ENCODE results near the gene C3orf62. TPM values are rescaled to one million over a fixed set of nuclear protein-coding genes. Genes with fewer than 3 reads are reported as not detected.

The C3orf62 gene
- polyA plus RNA-seq, 1 donor (not counting 4 experiments of a cell fraction or from before 2014, with no cell fraction given), result 5.2 TPM

DNA sequence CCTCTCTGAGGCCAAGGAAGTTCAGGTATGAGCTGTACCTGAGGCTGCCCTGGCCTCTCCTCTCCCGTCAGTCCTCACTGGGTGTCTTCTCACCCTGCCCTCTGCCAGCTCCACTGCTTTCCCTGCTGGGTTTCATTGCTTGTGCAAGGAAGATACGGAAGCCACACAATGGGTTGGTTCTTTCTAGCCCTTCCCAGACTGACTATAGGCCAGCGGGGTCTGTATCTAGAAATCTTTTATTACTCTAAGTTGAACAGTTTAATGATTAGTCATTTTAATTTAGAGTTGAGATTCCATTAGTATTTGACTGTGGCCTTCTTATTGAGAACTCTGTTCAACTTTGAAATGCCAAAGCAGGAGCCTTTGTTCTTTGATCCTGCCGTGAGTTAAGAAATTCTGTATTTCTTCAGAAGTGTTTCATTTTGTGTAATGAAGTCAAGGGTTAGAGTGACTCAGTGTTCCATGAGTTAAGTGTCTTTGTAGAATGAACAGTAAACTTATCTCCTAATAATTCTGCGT, 16.2 kb downstream of the C3orf62 start:
- Histone ChIP-seq H3K27ac (ENCODE audit: control insufficient read depth, insufficient read depth, low read length) (no peak overlapping the region), H3K9me3 (ENCODE audit: control insufficient read depth, low read depth, low read length) (no peaks in the 10 kb centered on the region), H3K36me3 (ENCODE audit: control insufficient read depth in 2 of 2, extremely low read depth in 1 of 2, insufficient read depth in 2 of 2, low read length in 2 of 2) (no peaks in the 10 kb centered on the region), H3K9ac (ENCODE audit: control insufficient read depth, extremely low read depth, insufficient read depth, low read length) (no peak overlapping the region), H3K4me1 (ENCODE audit: control insufficient read depth, extremely low read depth, insufficient read depth, low read length) (no peaks in the 10 kb centered on the region), H3K79me2 (ENCODE audit: control insufficient read depth, insufficient read depth, low read length) (no peaks in the 10 kb centered on the region), H4K20me1 (ENCODE audit: control insufficient read depth, extremely low read depth, insufficient read depth, low read length) (no peaks in the 10 kb centered on the region), H3K4me2 (ENCODE audit: control insufficient read depth, extremely low read depth, insufficient read depth, low read depth, low read length) (no peak overlapping the region), H3K27me3 (ENCODE audit: control insufficient read depth, extremely low read depth, insufficient read depth, low read length) (no peaks in the 10 kb centered on the region), H2AFZ (ENCODE audit: control insufficient read depth, low read length) (no peak overlapping the region), H3K9me1 (ENCODE audit: control insufficient read depth, extremely low read depth, insufficient read depth, low read length) (no peaks in the 10 kb centered on the region), H3K4me3 (ENCODE audit: control insufficient read depth in 2 of 3, extremely low read depth in 1 of 3, insufficient read depth in 2 of 3, low read depth in 1 of 3, low read length in 3 of 3) (no peak overlapping the region)
- DNase-seq (ENCODE audit: low read depth, low spot score) (no peak), FAIRE-seq (no peak)
- dilution Hi-C loops (cut with MboI; ENCODE audit: extremely low pct_ligation_motif_present, low sequenced_read_pairs), result no loop called here
- TF ChIP-seq, protein P1, sequence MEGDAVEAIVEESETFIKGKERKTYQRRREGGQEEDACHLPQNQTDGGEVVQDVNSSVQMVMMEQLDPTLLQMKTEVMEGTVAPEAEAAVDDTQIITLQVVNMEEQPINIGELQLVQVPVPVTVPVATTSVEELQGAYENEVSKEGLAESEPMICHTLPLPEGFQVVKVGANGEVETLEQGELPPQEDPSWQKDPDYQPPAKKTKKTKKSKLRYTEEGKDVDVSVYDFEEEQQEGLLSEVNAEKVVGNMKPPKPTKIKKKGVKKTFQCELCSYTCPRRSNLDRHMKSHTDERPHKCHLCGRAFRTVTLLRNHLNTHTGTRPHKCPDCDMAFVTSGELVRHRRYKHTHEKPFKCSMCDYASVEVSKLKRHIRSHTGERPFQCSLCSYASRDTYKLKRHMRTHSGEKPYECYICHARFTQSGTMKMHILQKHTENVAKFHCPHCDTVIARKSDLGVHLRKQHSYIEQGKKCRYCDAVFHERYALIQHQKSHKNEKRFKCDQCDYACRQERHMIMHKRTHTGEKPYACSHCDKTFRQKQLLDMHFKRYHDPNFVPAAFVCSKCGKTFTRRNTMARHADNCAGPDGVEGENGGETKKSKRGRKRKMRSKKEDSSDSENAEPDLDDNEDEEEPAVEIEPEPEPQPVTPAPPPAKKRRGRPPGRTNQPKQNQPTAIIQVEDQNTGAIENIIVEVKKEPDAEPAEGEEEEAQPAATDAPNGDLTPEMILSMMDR (optimal IDR thresholded peaks at IDR 0.05 in 1 of 3, IDR thresholded peaks at IDR 0.05 in 1 of 3, conservative IDR thresholded peaks at IDR 0.05 in 1 of 3; ENCODE audit: extremely low read depth in 1 of 3, insufficient read depth in 2 of 3, low read length in 3 of 3), result no peak
- TF ChIP-seq EZH2 (IDR thresholded peaks at IDR 0.05; ENCODE audit: low read length), result no peak

DNA sequence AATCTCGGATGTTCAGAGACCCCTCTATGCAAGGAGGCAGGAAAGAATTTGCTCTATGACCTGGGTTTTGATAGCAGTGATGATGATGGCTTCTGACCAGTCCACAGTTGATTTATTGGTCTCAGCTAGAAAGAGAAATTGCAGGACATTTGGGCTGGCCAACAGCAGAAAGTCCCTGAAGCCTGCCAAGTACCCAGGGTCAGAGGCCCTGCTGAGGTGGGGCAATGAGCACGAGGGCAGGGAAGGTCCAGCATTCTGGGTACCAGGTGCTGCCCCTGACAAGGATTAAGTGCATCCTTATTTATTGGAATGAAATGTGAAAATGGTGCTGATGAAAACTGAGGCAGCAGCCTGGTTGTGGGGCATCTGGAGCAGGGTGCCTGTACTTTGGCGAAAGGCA, 19.8 kb downstream of the C3orf62 start:
- H3K36me3 ChIP-seq (ENCODE audit: control insufficient read depth in 2 of 2, extremely low read depth in 1 of 2, insufficient read depth in 2 of 2, low read length in 2 of 2), result no peaks in the 10 kb centered on the region
- H3K27ac ChIP-seq (ENCODE audit: control insufficient read depth, insufficient read depth, low read length), result no peak overlapping the region
- no peaks in the 10 kb centered on the region for H3K27me3 ChIP-seq (ENCODE audit: control insufficient read depth, extremely low read depth, insufficient read depth, low read length)
- no peaks in the 10 kb centered on the region for H3K4me1 ChIP-seq (ENCODE audit: control insufficient read depth, extremely low read depth, insufficient read depth, low read length)
- H4K20me1 ChIP-seq (ENCODE audit: control insufficient read depth, extremely low read depth, insufficient read depth, low read length), result no peaks in the 10 kb centered on the region
- no peaks in the 10 kb centered on the region for H3K9me3 ChIP-seq (ENCODE audit: control insufficient read depth, low read depth, low read length)
- no peaks in the 10 kb centered on the region for H3K79me2 ChIP-seq (ENCODE audit: control insufficient read depth, insufficient read depth, low read length)
- no peak overlapping the region for H3K9ac ChIP-seq (ENCODE audit: control insufficient read depth, extremely low read depth, insufficient read depth, low read length)
- no peak overlapping the region for H2AFZ ChIP-seq (ENCODE audit: control insufficient read depth, low read length)
- no peak overlapping the region for H3K4me3 ChIP-seq (ENCODE audit: control insufficient read depth in 2 of 3, extremely low read depth in 1 of 3, insufficient read depth in 2 of 3, low read depth in 1 of 3, low read length in 3 of 3)
- dilution Hi-C loops (cut with MboI; ENCODE audit: extremely low pct_ligation_motif_present, low sequenced_read_pairs), result no loop called here
- TF ChIP-seq, protein P1 (optimal IDR thresholded peaks at IDR 0.05 in 1 of 3, IDR thresholded peaks at IDR 0.05 in 1 of 3, conservative IDR thresholded peaks at IDR 0.05 in 1 of 3; ENCODE audit: extremely low read depth in 1 of 3, insufficient read depth in 2 of 3, low read length in 3 of 3), result no peak
- no peak for TF ChIP-seq EZH2 (IDR thresholded peaks at IDR 0.05; ENCODE audit: low read length)
- no peaks in the 10 kb centered on the region for H3K9me1 ChIP-seq (ENCODE audit: control insufficient read depth, extremely low read depth, insufficient read depth, low read length)
- DNase-seq (ENCODE audit: low read depth, low spot score) (no peak), FAIRE-seq (no peak)
- no peak overlapping the region for H3K4me2 ChIP-seq (ENCODE audit: control insufficient read depth, extremely low read depth, insufficient read depth, low read depth, low read length)
